Ascending aorta (tissue), 2 donors: ENCODE measurements around the gene TUG1. TPM values are rescaled to one million over a fixed set of nuclear protein-coding genes. Genes with fewer than 3 reads are reported as not detected.

ENCODE experiments used
- DNase-seq, 2 donors: peaks; one replicate each; pipeline ENCODE4 v3.0.0-alpha.2; 2019; ENCODE audit warnings: low spot score in 2 of 2
- H3K27ac ChIP-seq, 2 donors: fragments of 200-600 bp; sonication (generic); one replicate each; pipeline ENCODE4 v1.5.1; 2016 to 2017; ENCODE audit warnings: mild to moderate bottlenecking in 1 of 2
- H3K27me3 ChIP-seq: fragments of 200-600 bp; sonication (generic); one replicate; pipeline ENCODE4 v1.5.1; 2017
- H3K36me3 ChIP-seq, 2 donors: fragments of 200-600 bp; sonication (generic); one replicate each; pipeline ENCODE4 v1.5.1; 2016
- H3K4me1 ChIP-seq, 2 donors: fragments of 200-600 bp; sonication (generic); one replicate each; pipeline ENCODE4 v1.5.1; 2016 to 2017; ENCODE audit warnings: mild to moderate bottlenecking in 1 of 2
- H3K4me3 ChIP-seq, 2 donors: fragments of 200-600 bp; sonication (generic); one replicate each; pipeline ENCODE4 v1.5.1; 2016 to 2017; ENCODE audit warnings: mild to moderate bottlenecking in 1 of 2
- H3K9me3 ChIP-seq, 2 donors: fragments of 200-600 bp; sonication (generic); one replicate each; pipeline ENCODE4 v1.5.1; 2016
- CTCF ChIP-seq, 3 experiments: fragments of 200-600 bp in 2 of 3; fragments of 450-650 bp in 1 of 3; sonication (generic) in 2 of 3; IDR thresholded peaks; one replicate each; pipeline ENCODE4 v1.5.1; 2016 to 2019; ENCODE audit warnings: antibody characterized with exemption in 3 of 3, mild to moderate bottlenecking in 1 of 3, moderate library complexity in 1 of 3
- intact Hi-C: fragments of 100-400 bp; cut with DNase I; formaldehyde crosslinking; loops from one replicate; pipeline ENCODE4 v1.15.1; 2023
- total RNA-seq: library from RNA; depleted of rRNA; stranded (reverse); fragments of >200 nt; gene quantifications from one replicate; pipeline ENCODE4 v1.1.0, GENCODE V29; 2016

The TUG1 gene
- total RNA-seq, 1 donor from 2014 or later, result 46.2 TPM

DNA sequence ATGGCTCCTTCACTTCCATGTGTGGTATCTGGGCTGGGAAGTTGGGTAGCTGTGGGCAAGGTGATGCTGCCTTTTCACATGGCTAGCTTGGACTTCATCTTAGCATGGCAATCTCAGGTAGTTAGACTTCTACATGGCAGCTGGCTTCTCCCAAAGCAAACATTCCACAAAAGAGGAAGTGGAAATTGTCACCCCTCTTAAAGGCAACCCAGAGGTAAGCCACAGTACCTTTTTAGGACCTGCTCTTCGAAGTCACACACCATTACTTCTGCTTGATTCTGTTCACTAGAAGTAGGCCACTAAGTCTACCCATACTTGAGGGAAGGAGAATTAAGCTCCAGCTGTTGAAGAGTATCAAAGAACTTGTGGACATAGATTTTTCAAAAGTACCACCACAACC, 25.9 kb downstream of the TUG1 start:
- peak overlapping the region; percentile 45 to 75 for H3K27ac ChIP-seq
- no peaks in the 10 kb centered on the region for H3K36me3 ChIP-seq
- no peak overlapping the region for H3K4me3 ChIP-seq
- no peaks in the 10 kb centered on the region for H3K27me3 ChIP-seq
- peaks cover 0 to 3% of the 10 kb centered on the region in 2 donors for H3K9me3 ChIP-seq
- no peak for TF ChIP-seq CTCF (IDR thresholded peaks at IDR 0.05)
- intact Hi-C loops, result loop anchor here (5.0 kb wide), 1 partner anchor 42 kb away; no protein-coding TSS in a partner anchor
- no peak for DNase-seq
- peaks cover 0 to 16% of the 10 kb centered on the region in 2 donors for H3K4me1 ChIP-seq

DNA sequence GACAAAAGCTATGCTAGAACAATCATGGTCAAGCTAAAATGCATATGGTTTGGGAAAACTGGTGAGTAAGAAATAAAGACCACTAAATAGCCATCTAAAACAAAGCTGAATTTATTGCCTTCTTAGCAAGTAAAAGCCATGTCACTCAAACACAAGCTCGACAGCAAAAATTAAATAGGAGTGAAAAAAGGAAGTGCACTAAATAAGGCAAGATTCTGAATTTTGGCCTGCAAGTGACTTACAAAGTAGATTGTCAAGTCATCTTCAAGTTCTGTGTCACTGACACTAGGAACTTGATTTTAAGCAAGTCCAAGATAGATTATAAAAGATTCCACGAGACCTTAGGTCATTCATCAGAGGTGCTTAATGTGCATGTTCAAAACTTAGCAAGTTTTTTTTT, 27.4 kb downstream of the TUG1 start:
- H3K27me3 ChIP-seq, result no peaks in the 10 kb centered on the region
- H3K36me3 ChIP-seq, result no peaks in the 10 kb centered on the region
- TF ChIP-seq CTCF (IDR thresholded peaks at IDR 0.05), result no peak
- intact Hi-C loops, result no loop called here
- H3K4me3 ChIP-seq, result no peak overlapping the region
- DNase-seq, result no peak
- H3K9me3 ChIP-seq, result no peaks in the 10 kb centered on the region
- H3K4me1 ChIP-seq, result peaks cover 0 to 16% of the 10 kb centered on the region in 2 donors
- H3K27ac ChIP-seq, result peak overlapping the region; percentile 2 to 40

- Histone ChIP-seq H3K4me3 (no peak overlapping the region), H3K36me3 (no peaks in the 10 kb centered on the region), H3K27ac (no peak overlapping the region), H3K4me1 (peaks cover 0 to 9% of the 10 kb centered on the region in 2 donors), H3K9me3 (no peaks in the 10 kb centered on the region), H3K27me3 (no peaks in the 10 kb centered on the region)
- intact Hi-C loops, result no loop called here
- no peak for TF ChIP-seq CTCF (IDR thresholded peaks at IDR 0.05)
- DNase-seq, result no peak
These were observed 29.3 kb downstream of the TUG1 start for GRCh38 chr22:30998329-30998728.

DNA sequence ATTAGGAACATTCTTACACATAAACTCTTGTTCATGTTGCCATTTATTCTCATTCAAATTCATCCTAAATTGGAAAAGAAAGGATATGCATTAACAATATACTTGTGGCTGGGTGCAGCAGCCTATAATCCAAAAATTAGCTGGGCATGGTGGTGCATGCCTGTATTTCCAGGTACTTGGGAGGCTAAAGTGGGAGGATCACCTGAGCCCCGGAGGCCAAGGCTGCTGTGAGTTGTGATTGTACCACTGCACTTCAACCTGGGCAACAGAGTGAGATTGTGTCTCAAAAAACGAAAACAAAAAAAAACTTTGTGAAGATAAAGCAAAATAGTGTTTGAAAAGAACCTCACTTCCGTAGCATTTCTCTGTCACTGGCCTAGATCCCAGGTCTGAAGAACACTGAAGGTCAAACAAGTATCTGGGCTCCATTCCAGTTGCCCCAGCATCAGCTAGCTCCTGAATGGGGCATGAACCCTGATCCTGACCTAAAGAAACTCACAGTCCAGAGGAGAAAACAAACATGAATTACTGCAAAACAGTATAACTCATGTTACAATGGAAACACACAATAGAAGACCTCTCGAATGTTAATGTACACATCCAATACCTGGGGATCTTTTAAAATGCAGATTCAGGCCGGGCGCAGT, 32.2 kb downstream of the TUG1 start:
- H3K27ac ChIP-seq, result no peak overlapping the region
- H3K4me3 ChIP-seq, result no peak overlapping the region
- H3K27me3 ChIP-seq, result no peaks in the 10 kb centered on the region
- intact Hi-C loops, result no loop called here
- no peak for DNase-seq
- TF ChIP-seq CTCF (IDR thresholded peaks at IDR 0.05), result no peak
- H3K9me3 ChIP-seq, result peaks cover 0 to 14% of the 10 kb centered on the region in 2 donors
- H3K36me3 ChIP-seq, result no peaks in the 10 kb centered on the region
- H3K4me1 ChIP-seq, result peaks cover 0 to 8% of the 10 kb centered on the region in 2 donors

- intact Hi-C loops, result no loop called here
- Histone ChIP-seq H3K27me3 (no peaks in the 10 kb centered on the region), H3K27ac (no peak overlapping the region), H3K4me1 (no peaks in the 10 kb centered on the region), H3K9me3 (peaks cover 0 to 14% of the 10 kb centered on the region in 2 donors), H3K4me3 (no peak overlapping the region), H3K36me3 (no peaks in the 10 kb centered on the region)
- DNase-seq, result no peak
- TF ChIP-seq CTCF (IDR thresholded peaks at IDR 0.05), result no peak
These were observed 36.5 kb downstream of the TUG1 start for GRCh38 chr22:31005535-31005934.
